Germinal center (tissue), 1 donor: Measurements from ENCODE around the gene SLMAP.

ENCODE experiments used
- DNase-seq: peaks from one replicate; pipeline ENCODE4 v3.0.0; 2012; ENCODE audit warnings: mixed read lengths, low spot score

SLMAP gene

DNA sequence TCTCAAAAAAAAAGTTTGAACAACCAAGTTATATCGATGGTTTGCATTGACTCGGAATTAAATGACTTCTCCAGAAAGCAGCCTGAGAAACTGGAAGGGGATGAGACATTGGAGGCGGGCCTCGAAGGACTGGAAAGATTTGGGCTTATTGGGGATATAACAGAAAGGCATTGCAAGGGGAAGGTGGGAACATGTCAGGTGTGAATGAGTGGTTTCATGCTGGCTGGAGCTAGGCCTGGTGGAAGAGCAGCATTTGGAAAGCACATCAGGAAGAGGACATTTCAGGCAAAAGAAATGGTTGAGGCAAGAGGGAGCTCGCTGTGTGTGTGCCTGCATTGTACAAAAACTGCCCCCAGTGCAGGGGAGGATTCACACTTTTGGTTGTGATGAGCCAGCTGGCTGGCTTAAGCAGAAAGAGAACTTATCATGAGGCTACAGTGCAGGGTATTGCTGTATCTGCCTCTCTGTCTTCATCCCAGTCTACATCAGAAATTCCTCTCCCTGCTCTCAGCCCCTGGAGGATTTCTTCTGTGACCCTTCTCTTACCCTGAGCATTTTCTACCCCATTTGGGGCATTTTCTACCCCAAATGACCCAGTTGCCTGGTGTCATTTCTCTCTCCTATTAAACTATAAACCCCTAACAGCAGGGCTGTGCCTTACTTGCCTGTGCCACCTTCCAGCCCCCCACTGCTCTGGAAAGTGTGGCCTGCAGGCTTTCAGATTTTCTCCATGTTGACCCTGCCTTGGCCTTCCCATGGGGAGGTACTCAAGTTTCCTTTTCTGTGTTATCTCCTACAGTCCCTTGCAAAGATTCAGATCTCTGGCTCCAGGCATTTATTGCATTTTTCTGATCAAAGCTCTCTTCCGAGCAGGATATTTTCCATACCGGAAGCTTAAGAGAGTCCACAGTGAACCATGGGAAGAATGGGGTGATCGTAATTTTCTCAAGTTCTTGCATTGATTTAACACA, 187.7 kb downstream of the SLMAP start:
- DNase-seq: no peak

DNA sequence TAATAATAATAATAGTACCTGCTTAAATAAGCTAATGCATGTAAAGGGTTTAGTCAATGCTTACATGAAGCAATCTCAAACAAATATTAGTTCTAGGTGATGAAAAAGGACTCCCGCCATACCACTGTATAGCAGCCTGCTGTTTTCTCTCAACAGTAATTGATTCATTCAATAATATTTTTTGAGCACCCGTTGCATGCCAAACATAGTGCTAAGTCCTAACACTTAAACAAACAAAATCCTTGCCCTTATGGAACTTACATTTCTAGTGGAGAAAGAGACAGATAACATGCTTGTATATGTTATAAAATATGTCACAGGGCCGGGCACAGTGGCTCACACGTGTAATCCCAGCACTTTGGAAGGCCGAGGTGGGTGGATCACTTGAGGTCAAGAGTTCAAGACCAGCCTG, 190.9 kb downstream of the SLMAP start:
- DNase-seq: no peak

DNA sequence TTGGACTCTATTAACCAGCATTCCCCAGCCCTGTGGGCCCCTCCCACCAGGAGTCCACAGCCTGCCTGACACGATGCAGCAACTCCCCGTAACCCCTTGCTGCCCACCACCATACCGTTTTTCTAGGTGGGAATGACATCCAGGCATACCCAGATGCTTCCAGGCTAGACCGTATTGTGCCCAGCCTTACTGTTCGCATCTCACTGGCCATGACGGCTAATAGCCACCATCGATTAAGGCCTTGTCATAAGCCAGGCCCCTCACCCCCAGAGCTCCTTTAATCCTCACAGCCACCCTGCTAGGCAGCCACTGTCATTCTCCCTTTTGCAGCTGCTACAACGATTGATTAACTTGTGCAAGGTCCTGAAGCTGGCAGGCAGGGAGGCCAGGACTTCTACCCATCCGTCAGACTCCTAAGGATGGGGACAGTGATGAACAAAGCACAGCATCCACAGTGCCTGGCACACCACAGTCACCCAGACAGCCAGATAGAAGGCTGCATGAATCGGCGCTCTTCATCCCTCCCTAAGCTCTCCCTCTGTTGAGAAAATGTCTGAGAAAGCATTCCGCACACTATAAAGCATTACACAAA, 192.1 kb downstream of the SLMAP start:
- DNase-seq: no peak

DNA sequence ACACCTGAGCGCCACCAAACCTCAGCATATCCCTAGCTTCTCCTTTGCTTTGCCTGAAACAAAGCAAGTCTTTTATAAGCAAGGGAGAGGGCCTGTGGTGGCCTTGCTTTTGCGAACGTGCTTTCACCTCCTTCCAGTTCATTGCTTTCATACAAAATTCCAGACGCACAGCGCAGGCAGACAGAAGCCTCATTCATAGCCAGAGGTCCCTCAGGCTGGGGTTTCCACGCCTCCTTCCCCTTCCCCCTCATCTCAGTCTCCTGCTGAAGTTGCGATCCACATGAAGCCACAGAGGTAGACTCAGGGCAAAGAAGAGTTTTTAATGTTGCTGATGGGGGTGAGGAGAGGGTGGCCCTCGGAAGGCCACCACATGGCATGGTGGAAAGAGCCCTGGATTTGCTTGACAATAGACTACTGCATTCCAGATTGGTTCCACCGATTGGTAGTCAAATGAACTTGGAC, 192.7 kb downstream of the SLMAP start:
- DNase-seq: no peak

DNA sequence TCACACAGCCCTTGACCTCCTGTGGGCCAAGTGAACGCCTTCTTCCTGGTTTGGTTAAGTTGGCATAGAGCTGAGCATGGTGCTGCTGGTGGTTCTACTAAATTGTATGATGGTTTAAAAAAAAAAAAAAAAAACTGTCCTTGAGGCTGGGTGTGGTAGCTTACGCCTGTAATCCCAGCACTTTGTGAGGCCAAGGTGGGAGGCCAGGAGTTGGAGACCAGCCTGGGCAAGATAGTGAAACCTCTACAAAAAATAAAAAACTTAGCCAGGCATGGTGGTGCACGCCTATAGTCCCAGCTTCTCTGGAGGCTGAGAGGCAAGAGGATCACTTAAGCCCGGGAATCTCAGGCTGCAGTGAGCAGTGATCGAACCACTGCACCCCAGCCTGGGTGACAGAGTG, 193.2 kb downstream of the SLMAP start:
- no peak for DNase-seq

DNA sequence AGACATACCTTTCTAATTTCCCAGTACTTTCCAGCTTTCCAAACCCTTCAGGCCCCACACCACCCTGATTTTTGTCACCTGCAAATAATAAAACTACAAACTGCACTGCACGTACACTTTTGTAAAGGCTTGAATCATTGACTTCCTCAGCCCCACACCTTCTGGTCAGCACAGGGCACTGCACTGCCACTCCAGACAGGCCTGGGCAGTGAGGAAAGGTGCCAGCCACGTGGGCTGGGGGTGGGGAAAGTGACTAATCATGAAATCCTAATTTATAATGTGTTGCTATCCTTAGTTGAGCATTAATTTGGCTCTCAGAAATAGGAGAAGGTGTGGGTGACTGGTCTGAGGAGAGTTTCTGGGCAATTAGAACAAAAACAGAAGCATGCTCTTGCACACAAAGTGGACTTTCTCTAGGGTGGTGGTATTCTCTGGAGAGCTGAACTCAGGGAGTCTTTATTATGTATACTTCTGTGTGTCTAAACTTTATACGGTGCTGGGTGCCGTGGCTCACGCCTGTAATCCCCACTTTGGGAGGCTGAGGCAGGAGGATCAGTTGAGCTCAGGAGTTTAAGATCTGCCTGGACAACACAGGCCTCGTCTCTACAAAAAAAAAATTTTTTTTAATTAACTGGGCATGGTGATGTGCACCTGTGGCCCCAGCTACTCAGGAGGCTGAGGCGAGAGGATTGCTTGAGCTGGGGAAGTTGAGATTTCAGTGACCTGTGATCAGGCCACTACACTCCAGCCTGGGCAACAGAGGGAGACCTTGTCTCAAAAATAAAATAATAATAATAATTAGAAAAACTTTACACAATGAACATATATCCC, 193.9 kb downstream of the SLMAP start:
- no peak for DNase-seq

DNA sequence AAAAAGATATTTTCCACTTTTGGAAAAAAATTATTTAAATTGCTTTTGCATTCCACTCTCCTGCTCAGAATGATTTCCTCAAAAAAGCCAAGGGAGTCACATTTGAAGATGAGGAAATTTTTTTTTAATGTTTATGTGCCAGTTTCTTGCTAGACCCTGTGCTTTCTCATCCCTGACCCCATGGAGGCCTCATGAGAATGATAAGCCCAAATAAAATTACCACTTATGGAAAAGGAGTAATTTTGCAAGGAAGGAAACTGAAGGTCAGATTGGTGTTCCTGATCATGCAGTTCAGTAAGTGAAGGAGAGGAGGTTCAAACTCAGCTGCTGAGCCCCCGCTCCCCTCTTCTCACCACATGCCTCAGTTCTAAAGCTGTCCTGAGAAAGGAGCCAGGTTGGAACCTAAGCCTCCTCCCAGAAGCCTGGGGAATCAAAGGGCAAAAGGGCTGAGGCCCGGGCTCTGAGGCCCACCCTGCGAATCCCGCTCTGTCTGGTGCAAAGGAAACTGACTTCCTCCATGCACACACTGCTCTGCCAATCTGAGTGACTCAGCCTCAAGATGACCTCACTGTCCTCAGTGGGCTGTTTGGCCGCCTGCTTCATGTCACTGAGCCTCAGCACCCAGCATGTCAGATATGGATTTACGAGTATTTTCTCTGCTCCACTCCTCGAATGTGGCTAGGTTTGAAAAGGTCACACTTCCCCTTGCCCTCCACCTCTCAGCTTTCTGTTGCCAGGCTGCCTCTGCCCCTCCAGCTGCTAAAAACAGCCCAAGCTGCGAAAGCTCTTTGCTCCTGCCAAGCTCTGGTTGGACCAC, 195.2 kb downstream of the SLMAP start:
- DNase-seq: no peak

DNA sequence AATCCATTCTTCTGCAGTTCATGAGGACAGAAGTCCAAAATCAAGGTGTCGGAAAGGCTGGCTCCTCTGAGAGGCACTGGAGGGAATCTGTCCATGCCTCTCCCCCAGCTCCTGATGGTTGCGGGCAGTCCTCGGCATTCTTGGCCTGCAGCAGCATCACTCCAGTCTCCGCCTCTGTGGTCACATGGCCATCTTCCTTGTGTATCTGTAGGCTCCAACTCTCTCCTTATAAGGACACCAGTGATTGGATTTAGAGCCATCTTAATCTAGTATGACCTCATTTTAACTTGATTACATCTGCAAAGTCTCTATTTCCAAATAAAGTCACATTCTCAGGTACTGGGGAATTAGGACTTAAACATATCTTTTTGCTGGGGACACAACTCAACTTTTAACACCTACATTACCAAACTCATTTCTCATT, 196.1 kb downstream of the SLMAP start:
- no peak for DNase-seq

DNA sequence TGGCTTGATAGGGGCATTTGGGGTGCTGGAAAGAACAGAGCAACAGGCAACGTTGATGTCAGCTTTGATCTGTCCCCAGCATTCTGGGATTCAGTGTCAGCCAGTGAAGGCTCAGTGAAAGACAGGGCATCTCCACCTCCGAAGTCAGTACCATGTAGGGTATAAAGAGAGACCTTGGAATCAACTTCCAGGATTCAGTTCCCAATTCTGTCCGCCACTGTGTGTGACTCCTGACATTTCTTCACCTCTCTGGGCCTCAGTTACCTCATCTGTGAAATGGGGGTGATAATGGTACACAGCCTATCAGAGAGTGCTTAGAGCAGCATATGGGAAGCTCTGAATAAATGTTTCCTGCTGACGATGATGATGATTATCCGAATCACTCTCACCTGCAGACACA, 196.5 kb downstream of the SLMAP start:
- no peak for DNase-seq

DNA sequence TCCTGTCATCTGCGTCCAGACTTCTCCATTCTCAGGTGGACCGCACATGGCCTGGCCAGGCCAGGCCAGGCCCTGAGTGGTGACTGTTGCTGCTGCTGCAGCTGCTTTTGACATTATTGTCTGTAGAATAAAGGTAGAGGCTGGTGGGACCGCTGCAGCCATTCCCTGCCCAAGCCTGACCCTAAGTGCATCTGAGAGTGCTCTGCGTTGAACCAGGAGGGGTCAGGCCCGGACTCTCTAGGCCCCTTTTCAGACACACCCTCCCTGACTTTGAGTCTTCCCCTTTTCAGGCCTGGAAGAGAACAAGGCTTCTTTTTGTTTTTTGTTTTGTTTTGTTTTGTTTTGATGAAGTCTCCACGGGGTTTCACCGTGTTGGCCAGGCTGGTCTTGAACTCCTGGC, 197.5 kb downstream of the SLMAP start:
- DNase-seq: no peak

DNA sequence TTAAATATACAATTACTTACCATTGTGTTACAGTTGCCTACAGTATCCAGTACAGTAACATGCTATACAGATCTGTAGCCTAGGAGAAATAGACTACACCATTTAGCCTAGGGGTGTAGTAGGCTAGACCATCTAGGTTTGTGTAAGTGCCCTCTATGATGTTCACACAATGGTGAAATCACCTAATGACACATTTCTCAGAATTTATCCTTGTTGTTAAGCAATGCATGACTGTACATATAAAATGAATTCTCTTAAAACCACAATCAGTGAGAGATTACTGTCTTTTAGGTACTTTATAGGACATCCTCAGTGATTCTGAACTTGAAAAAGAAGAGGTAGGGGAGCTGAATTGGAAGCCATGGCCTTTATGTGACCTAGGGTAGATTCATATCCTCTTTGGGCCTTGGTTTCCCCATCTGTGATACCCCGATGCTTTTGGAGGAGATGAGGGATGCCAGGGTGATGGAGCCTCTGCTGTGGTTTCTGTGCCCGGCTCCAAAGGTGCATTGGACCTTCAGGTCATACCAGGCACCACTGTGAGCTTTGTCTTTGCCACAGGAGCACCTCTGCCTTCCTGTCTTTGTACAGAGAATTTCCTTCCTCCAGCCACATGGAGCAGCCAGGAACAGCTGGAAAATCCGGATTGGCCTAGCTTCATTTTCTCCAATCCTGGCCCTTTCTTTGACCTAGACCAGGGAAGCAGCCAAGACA, 200.2 kb downstream of the SLMAP start:
- no peak for DNase-seq

DNA sequence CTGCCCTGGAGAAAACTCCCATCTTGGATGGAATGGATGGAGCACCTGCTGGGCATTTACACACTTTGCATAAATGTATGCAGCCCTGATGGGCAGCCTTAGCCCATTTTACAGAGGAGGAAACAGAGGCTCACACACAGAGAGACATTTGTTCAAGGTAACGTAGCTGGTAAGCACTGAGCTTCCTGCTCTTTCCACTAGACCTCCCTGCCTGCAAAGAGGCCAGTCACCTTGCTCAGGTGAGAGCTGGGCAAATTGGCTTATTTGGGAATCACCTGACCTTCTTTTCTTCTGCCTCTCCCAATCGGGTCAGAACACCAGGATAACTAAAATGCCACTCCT, 200.7 kb downstream of the SLMAP start:
- DNase-seq: no peak

DNA sequence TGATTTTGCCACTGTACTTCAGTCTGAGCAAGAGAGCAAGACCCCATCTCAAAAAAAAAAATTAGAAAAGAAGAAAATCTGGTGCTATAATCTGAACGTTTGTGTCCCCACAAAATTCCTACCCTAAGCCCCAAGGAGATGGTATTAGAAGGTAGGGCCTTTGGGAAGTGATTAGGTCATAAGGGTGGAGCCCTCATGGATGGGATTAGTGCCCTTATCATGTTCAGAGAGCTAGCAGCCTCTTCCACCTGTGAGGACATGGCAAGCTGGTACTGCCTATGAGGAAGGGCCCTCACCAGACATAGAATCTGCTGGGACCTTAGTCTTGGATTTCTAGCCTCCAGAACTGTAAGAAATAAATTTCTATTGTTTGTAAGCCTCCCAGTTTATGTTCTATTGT, 201.7 kb downstream of the SLMAP start:
- no peak for DNase-seq

DNA sequence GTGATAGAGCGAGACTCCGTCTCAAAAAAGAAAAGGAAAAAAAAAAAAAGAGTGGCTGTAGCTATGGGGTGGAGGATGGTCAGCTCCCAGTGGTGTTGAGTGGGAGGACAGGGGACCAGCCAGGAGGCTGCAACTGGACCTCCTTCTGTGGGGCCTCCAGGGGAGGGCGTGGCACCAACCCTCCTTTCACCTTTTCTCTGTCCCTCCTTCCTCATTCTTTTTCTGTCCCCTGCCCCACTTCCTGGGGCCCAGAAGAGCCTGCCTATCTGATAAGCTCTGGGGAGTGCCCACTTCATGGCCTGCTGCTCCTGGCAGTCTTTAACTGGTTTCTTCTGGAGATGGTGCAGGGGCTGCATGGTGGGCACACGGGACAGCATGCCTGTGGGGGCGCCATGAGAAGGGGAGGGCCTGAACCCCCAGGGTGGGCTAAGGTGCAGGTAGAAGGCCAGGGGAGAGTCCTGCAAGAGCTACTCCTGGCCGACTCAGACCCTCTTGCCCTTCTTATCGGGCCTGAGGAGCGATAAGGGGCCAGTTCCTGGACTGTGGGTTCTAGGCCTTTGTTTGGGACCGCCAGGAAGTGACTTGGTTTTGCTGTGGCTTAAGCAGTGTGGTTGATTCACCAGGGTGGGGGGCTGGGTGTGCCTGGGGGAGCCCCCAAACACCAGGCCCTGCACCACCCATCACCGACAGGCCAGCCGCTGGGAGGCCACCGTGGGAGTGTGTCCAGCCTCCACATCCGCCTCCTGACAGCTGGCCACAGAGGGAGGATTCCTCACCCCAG, 202.7 kb downstream of the SLMAP start:
- DNase-seq: no peak

DNA sequence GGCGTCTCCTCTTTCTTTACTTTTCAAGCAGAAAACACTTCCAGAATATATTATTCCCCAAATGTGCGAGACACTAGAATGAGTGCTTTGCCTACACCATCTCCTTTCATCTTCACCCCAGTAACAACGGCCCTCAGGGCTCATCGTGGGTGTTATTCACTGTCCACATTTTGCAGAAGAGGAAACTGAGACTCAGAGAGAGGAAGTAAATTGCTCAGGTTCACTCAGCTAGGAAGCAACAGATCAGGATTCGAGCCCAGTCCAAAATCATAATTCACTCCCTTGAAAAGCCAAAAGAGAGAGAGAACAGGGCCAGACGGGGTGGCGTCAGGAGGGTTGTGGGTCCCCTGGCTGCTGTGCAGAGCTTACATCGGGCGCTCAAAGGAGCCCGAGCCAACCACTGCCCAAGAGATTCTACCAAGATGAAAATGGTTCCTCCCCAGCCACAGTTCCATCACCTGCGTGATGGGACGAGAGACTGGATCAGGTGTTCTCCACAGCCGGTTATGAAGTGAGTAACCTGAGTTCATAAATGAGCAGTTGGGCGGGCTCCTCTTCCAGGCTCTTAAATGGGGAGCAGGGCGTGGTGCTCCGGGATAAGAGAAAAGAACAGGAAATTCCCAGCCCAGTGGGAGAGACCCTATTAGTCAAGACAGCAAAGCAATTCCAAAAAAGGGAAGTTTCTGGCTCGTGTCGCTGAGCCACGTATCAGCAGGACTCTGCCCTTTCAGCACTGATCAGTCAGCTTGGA, 203.5 kb downstream of the SLMAP start:
- peak; percentile 26 for DNase-seq

DNA sequence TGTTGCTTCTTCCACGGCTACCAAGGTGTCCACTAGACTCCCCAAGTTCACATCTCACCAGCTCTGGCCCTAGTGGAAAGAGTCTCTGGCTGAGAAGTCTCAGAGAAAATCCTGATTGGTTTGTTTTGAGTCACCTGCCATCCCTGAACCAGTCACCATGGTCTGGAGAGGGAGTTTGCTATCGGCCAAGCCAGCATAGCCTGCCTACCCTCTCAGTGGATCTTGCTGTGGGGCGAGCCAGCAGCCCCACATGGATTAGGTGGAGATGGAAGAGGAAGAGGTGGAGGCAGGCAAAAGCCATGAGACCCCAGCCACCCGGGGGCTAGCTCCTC, 204.0 kb downstream of the SLMAP start:
- no peak for DNase-seq

DNA sequence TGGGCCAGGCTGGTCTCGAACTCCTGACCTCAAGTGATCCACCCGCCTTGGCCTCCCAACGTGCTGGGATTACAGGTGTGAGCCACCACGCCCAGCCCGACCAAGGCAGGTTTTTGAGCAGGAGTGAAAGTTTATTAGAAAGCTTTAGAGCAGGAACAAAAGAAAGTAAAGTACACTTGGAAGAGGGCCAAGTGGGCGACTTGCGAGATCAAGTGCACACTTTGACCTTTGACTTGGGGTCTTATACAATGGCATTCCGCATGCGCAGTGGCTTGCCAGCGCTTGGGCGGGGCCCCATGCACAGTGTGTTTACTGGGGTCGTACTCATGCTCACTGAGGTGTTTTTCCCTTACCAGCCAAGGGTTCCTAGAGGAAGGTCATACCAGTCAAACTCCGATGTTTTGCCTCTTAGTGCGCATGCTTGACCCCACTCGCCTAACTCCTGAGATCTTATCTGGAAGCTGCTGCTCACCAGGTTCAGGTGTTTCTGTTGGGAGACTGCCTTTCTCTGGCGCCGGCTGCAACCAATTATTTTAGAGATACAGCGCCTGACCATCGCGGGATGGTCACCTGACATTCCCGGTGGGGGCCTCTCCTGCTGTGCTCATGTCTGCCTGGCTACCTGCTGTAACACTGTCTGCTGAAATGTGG, 205.2 kb downstream of the SLMAP start:
- DNase-seq: no peak

DNA sequence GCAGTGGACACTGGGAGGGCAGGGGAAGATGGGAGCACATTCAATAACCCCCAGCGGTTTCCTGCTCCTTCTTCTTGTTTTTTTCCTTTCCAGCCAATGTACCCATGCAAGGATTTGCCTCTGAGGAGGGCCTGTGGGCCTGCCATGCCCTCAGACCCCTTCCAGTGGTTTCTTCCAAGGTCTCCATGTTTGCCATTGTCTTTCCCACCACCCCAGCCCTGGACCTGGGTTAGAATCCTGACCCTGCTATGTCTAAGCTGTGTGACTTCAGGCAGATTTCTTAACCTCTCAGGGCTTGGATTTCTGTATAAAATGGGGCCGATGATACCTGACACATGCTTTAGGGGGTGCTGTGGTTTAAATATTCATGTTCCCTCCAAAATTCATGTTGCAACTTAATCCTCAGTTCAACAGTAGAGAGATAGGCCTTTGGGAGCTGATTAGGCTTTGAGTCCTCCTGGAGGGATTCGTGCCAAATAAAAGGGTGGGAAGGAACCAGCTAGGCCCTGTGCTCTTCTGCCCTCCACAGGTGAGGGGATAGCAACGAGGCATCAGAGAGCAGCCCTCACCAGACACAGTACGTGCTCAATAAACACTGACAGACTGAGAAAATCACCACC, 205.8 kb downstream of the SLMAP start:
- DNase-seq: no peak

DNA sequence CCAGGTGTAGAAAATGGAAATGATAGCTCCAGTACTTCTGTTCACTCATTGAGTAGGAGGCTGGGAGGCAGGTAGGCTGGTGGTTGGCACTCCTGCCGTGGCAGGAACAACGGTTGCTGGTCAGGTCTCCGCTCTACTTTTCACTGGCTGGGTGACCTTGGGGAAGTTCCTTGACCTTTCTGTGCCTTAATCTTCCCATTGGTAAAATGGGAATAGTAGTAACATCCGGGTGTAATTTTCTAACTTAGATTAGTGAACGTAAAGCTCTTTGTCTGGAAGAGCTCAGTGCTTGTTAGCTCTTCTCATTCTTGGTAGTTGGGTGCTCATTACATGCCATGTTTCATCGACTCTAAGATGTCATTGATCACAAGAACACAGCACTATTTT, 206.3 kb downstream of the SLMAP start:
- no peak for DNase-seq
